Measurements from ENCODE around the gene PLEKHM2.

Gene PLEKHM2

GRCh38 chr1:15771836-15772515, 87.9 kb downstream of the PLEKHM2 start:
- H3K4me1 ChIP-seq (ENCODE audit: insufficient read depth, low read length): no peaks in the 10 kb centered on the region
- H3K9me3 ChIP-seq (ENCODE audit: low read length): no peaks in the 10 kb centered on the region
- no peak overlapping the region for H3K27ac ChIP-seq (ENCODE audit: low read depth, low read length)
- H3K4me3 ChIP-seq (ENCODE audit: low read depth in 1 of 2, low read length in 2 of 2): no peak overlapping the region
- no peak overlapping the region for H3K9ac ChIP-seq (ENCODE audit: low read length)
- H3K36me3 ChIP-seq (ENCODE audit: insufficient read depth, low read length): peaks cover 60% of the 10 kb centered on the region
- no peaks in the 10 kb centered on the region for H3K27me3 ChIP-seq (ENCODE audit: control insufficient read depth in 1 of 2, insufficient read depth in 2 of 2, low read length in 2 of 2)

GRCh38 chr1:15775706-15776105, 91.6 kb downstream of the PLEKHM2 start:
- no peaks in the 10 kb centered on the region for H3K9me3 ChIP-seq (ENCODE audit: low read length)
- peaks cover 56% of the 10 kb centered on the region for H3K36me3 ChIP-seq (ENCODE audit: insufficient read depth, low read length)
- H3K27ac ChIP-seq (ENCODE audit: low read depth, low read length): no peak overlapping the region
- no peak overlapping the region for H3K9ac ChIP-seq (ENCODE audit: low read length)
- no peaks in the 10 kb centered on the region for H3K4me1 ChIP-seq (ENCODE audit: insufficient read depth, low read length)
- H3K27me3 ChIP-seq (ENCODE audit: control insufficient read depth in 1 of 2, insufficient read depth in 2 of 2, low read length in 2 of 2): no peaks in the 10 kb centered on the region
- H3K4me3 ChIP-seq (ENCODE audit: low read depth in 1 of 2, low read length in 2 of 2): no peak overlapping the region

GRCh38 chr1:15777909-15778707, 94.0 kb downstream of the PLEKHM2 start:
- no peak overlapping the region for H3K27ac ChIP-seq (ENCODE audit: low read depth, low read length)
- no peaks in the 10 kb centered on the region for H3K27me3 ChIP-seq (ENCODE audit: control insufficient read depth in 1 of 2, insufficient read depth in 2 of 2, low read length in 2 of 2)
- no peaks in the 10 kb centered on the region for H3K9me3 ChIP-seq (ENCODE audit: low read length)
- H3K36me3 ChIP-seq (ENCODE audit: insufficient read depth, low read length): peaks cover 39% of the 10 kb centered on the region
- no peak overlapping the region for H3K9ac ChIP-seq (ENCODE audit: low read length)
- no peaks in the 10 kb centered on the region for H3K4me1 ChIP-seq (ENCODE audit: insufficient read depth, low read length)
- no peak overlapping the region for H3K4me3 ChIP-seq (ENCODE audit: low read depth in 1 of 2, low read length in 2 of 2)
